Urothelium cell line (cell line): ENCODE data around the gene EVC2.

ENCODE experiments used
- DNase-seq: peaks from one replicate; pipeline ENCODE4 v3.0.0; 2011; ENCODE audit warnings: low spot score, mixed read lengths
- FAIRE-seq: peaks from 2 replicates; lab custom pipeline; 2011; peaks lifted over from hg19 to GRCh38; lab: Jason Lieb, UNC

EVC2 gene

DNA sequence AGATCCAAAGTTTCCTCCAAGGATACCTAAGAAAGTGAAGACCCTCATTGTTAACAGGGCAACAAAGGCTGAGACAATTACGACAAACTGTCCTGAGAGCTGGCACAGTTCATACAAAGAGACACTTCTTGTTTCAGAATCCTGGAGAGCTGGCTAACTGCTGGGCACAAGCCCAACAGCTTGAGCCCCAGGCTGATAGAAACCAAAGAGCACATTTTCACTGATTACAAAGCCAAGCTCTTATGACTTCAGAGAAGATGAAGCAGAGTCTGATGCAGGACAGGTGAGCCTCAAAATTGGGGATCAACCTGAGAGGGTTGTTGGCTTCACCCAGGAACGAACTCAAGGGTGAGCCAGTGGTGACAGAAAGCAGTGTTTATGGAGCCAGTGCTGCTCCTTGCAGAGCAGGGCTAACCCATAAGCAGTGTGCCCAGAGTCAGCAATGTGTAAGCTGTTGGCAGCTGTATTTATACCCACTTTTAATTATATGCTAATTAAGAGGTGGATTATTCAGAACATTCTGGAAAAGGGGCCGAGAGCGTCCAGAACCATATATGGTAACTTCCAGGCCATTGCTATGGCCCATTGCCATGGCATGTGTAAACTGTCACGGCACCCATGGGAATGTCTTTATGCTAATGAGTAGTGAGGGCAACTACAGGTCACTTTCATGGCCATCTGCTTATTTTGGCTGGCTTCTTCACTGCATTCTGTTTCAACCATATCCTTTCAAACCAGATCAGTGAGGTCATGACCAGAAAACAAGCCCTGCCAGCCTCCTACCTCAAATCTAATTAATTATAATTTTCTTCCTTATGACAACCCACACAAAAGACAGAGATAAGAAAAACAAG, 183.7 kb downstream of the EVC2 start:
- FAIRE-seq (no peak), DNase-seq (no peak)

DNA sequence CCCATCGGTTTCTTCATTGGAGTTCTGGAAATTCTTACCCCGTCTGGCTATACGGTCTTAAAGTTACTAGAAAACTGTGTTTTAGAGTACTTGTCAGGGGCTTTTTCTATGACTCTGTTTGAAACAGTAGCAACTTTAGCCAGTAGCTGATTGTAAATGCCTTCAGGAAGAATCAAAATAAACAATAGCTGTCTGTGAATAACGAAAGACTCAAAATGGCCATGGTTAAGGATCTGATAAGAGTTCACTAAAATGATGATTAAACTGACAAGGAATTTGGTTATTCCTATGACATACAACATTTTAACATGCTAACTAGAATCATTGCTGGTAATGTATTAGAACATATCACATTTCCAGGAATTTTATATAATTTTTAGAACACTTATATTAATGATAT, 191.0 kb downstream of the EVC2 start:
- no peak for DNase-seq
- FAIRE-seq, result no peak

- DNase-seq (no peak), FAIRE-seq (no peak)
Measured at GRCh38 chr4:5515646-5516045, 192.7 kb downstream of the EVC2 start.
